Measurements from ENCODE around the gene LLPH.

DNA sequence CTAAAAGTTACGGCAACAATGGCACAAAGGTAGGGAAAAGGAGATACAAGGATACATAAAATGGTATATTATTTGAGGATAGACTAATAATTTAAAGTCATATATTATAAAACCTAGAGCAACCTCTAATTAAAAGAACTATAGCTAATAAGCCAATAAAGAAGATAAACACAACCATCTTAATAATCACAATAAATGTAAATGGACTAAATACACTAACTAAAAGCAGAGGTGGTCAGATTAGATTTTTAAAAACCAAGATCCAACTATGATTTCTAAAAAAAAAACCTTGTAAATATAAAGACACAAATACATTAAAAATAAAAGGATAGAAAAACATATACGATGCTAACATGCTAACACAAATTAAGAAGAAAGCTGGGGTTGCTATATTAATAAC, 10.7 kb upstream of the LLPH start:
- TF ChIP-seq EGR1 (IDR thresholded peaks at IDR 0.05; ENCODE audit: low read depth) = no peak
- TF ChIP-seq ZNF274 (IDR thresholded peaks at IDR 0.05; ENCODE audit: low read depth, low read length) = no peak

All from HCT116 (cell line).